ENCODE data around the gene C1orf198.

Gene C1orf198

GRCh38 chr1:230870916-230871315, 2.6 kb upstream of the C1orf198 start:
- no CpG with 5 or more reads among the region's 4 CpGs for WGBS (ENCODE audit: insufficient coverage, insufficient read length)
- Histone ChIP-seq H3K4me1 (ENCODE audit: control insufficient read depth, insufficient read depth, low read length) (no peaks in the 10 kb centered on the region), H3K9me3 (ENCODE audit: control insufficient read depth, insufficient read depth, low read length) (no peaks in the 10 kb centered on the region), H3K27me3 (ENCODE audit: control insufficient read depth, insufficient read depth, low read length) (peaks cover 3% of the 10 kb centered on the region; the same call in 1 of the 2 replicates), H3K4me3 (ENCODE audit: low read length) (no peak overlapping the region), H3K36me3 (ENCODE audit: control insufficient read depth, insufficient read depth, low read length) (no peaks in the 10 kb centered on the region), H3K27ac (ENCODE audit: low read length) (no peak overlapping the region)
- no peak for DNase-seq (ENCODE audit: low read depth, low spot score)

DNA sequence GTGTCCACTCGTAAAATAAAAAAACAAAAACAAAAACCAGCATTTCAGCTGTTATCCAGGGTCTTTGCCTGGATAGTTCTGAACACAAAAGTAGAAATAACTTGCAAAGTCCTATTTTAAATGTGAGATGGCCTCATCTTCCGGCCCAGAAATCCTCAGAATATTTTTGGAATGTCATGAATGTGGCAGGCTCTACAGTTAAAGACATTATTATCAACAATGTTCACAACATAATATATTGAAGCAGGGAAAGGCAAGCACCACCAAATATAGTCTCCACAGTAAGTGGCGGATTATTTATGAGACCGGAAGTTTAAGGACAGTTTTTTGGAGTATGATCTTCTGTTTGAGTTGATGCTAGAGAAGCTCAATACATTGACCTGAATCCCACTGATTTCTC, 1.2 kb upstream of the C1orf198 start:
- Histone ChIP-seq H3K9me3 (ENCODE audit: control insufficient read depth, insufficient read depth, low read length) (no peaks in the 10 kb centered on the region), H3K36me3 (ENCODE audit: control insufficient read depth, insufficient read depth, low read length) (no peaks in the 10 kb centered on the region), H3K4me1 (ENCODE audit: control insufficient read depth, insufficient read depth, low read length) (no peaks in the 10 kb centered on the region), H3K27ac (ENCODE audit: low read length) (no peak overlapping the region), H3K27me3 (ENCODE audit: control insufficient read depth, insufficient read depth, low read length) (peaks cover 3% of the 10 kb centered on the region; the same call in 1 of the 2 replicates), H3K4me3 (ENCODE audit: low read length) (no peak overlapping the region)
- WGBS (ENCODE audit: insufficient coverage, insufficient read length), result no CpG with 5 or more reads among the region's 4 CpGs
- DNase-seq (ENCODE audit: low read depth, low spot score), result no peak

DNA sequence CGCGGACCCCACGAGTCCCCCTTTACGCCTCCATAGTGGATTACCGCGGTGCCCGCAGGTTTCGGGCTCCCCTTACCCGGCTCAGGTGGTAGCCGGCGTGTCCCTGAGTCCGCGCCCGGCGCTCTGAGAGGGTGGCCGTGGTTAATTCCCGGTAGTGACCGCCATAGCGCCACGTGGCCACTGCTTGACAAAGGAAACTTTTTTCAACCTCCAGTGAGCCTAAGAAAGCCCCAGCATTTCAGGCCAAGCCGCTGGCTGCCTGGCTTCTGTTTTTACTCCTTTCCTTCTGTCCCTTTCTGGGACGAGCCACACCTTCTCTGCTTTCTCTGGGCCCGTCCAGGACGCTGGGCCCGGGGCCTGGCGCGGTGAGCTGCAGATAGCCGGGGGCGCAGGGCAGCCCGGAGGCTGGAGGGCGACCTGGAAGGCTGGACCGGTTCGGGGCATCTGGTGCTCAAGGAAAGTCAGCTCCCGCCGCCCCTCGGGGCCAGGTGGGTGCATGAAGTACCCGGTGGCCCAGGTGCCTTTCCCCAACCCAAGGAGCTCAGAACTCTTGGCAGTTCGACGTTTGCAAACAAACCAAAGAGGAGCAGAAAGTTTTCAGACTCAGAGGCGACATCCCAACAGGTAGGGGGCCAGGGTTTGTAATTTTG, 540 bp upstream of the C1orf198 start:
- no CpG with 5 or more reads among the region's 40 CpGs for WGBS (ENCODE audit: insufficient coverage, insufficient read length)
- H3K27ac ChIP-seq (ENCODE audit: low read length), result no peak overlapping the region

GRCh38 chr1:230867101-230867902, 1.0 kb downstream of the C1orf198 start:
- H3K9me3 ChIP-seq (ENCODE audit: control insufficient read depth, insufficient read depth, low read length), result no peaks in the 10 kb centered on the region
- no CpG with 5 or more reads among the region's 17 CpGs for WGBS (ENCODE audit: insufficient coverage, insufficient read length)
- peak overlapping the region; percentile 91; the same call in 1 of the 2 replicates for H3K4me3 ChIP-seq (ENCODE audit: low read length)
- 0 out of 2 replicates have a peak, but pooled peaks cover 1% of the 10 kb centered on the region for H3K4me1 ChIP-seq (ENCODE audit: control insufficient read depth, insufficient read depth, low read length)
- no peak overlapping the region for H3K27ac ChIP-seq (ENCODE audit: low read length)
- H3K27me3 ChIP-seq (ENCODE audit: control insufficient read depth, insufficient read depth, low read length), result peaks cover 3% of the 10 kb centered on the region; the same call in 1 of the 2 replicates
- no peaks in the 10 kb centered on the region for H3K36me3 ChIP-seq (ENCODE audit: control insufficient read depth, insufficient read depth, low read length)
- no peak for DNase-seq (ENCODE audit: low read depth, low spot score)

More for the DNA sequence above, 540 bp upstream of the C1orf198 start:
- Histone ChIP-seq H3K36me3 (ENCODE audit: control insufficient read depth, insufficient read depth, low read length) (no peaks in the 10 kb centered on the region), H3K27me3 (ENCODE audit: control insufficient read depth, insufficient read depth, low read length) (peaks cover 3% of the 10 kb centered on the region; the same call in 1 of the 2 replicates), H3K9me3 (ENCODE audit: control insufficient read depth, insufficient read depth, low read length) (no peaks in the 10 kb centered on the region), H3K4me1 (ENCODE audit: control insufficient read depth, insufficient read depth, low read length) (no peaks in the 10 kb centered on the region), H3K4me3 (ENCODE audit: low read length) (peak overlapping the region; percentile 64; the same call in 1 of the 2 replicates)
- DNase-seq (ENCODE audit: low read depth, low spot score), result no peak

GRCh38 chr1:230866171-230867070, 1.9 kb downstream of the C1orf198 start:
- Histone ChIP-seq H3K9me3 (ENCODE audit: control insufficient read depth, insufficient read depth, low read length) (no peaks in the 10 kb centered on the region), H3K4me1 (ENCODE audit: control insufficient read depth, insufficient read depth, low read length) (peaks cover 1% of the 10 kb centered on the region; the same call in 1 of the 2 replicates), H3K36me3 (ENCODE audit: control insufficient read depth, insufficient read depth, low read length) (no peaks in the 10 kb centered on the region), H3K27ac (ENCODE audit: low read length) (no peak overlapping the region), H3K4me3 (ENCODE audit: low read length) (no peak overlapping the region), H3K27me3 (ENCODE audit: control insufficient read depth, insufficient read depth, low read length) (peaks cover 3% of the 10 kb centered on the region; the same call in 1 of the 2 replicates)
- DNase-seq (ENCODE audit: low read depth, low spot score), result no peak
- WGBS (ENCODE audit: insufficient coverage, insufficient read length), result no CpG with 5 or more reads among the region's 9 CpGs

DNA sequence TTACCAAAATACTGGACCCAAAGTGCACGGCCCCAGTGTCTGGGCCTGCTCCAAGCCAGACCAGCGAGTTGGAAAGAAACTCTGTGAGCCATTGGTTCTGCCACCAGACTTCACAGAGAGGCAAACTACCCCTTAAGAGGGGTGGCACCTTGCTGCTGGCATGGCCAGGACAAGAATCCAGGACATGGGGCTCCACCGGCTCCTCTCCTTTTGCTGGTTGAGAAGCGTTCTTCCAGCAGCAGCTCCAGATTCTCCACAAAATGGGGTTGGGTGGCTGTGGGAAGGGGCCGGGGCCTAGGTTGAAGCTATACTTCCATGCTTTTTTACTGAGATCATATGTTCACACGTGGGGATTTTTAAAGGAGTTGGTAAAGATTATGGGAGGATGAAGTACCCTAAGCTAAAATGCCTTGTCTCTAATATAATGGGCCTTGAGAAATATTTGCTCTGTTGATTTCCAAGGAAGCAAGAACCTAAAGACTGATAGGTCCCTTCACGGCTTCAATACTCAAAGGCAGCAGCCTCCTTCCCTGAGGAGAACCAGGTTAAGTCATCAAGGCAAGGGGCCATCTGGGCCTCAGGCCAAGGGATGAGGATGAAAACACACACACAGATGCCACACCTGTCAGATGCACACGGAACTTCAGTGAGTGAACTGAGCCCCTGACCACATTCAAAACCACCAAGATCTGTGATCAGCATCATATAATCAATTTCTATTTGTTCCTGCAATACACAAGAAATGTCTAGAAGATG, 3.1 kb downstream of the C1orf198 start:
- no peak for DNase-seq (ENCODE audit: low read depth, low spot score)
- no CpG with 5 or more reads among the region's 8 CpGs for WGBS (ENCODE audit: insufficient coverage, insufficient read length)
- Histone ChIP-seq H3K9me3 (ENCODE audit: control insufficient read depth, insufficient read depth, low read length) (no peaks in the 10 kb centered on the region), H3K36me3 (ENCODE audit: control insufficient read depth, insufficient read depth, low read length) (no peaks in the 10 kb centered on the region), H3K27me3 (ENCODE audit: control insufficient read depth, insufficient read depth, low read length) (peaks cover 3% of the 10 kb centered on the region; the same call in 1 of the 2 replicates), H3K4me3 (ENCODE audit: low read length) (no peak overlapping the region), H3K4me1 (ENCODE audit: control insufficient read depth, insufficient read depth, low read length) (peaks cover 3% of the 10 kb centered on the region; the same call in 1 of the 2 replicates), H3K27ac (ENCODE audit: low read length) (no peak overlapping the region)

GRCh38 chr1:230864441-230864840, 3.9 kb downstream of the C1orf198 start:
- Histone ChIP-seq H3K27me3 (ENCODE audit: control insufficient read depth, insufficient read depth, low read length) (peaks cover 3% of the 10 kb centered on the region; the same call in 1 of the 2 replicates), H3K36me3 (ENCODE audit: control insufficient read depth, insufficient read depth, low read length) (no peaks in the 10 kb centered on the region), H3K27ac (ENCODE audit: low read length) (no peak overlapping the region), H3K4me1 (ENCODE audit: control insufficient read depth, insufficient read depth, low read length) (peaks cover 3% of the 10 kb centered on the region; the same call in 1 of the 2 replicates), H3K9me3 (ENCODE audit: control insufficient read depth, insufficient read depth, low read length) (no peaks in the 10 kb centered on the region), H3K4me3 (ENCODE audit: low read length) (no peak overlapping the region)
- WGBS (ENCODE audit: insufficient coverage, insufficient read length), result no CpG with 5 or more reads among the region's 9 CpGs
- DNase-seq (ENCODE audit: low read depth, low spot score), result no peak

GRCh38 chr1:230863449-230863848, 4.9 kb downstream of the C1orf198 start:
- H3K27me3 ChIP-seq (ENCODE audit: control insufficient read depth, insufficient read depth, low read length), result peaks cover 3% of the 10 kb centered on the region; the same call in 1 of the 2 replicates
- no peak overlapping the region for H3K27ac ChIP-seq (ENCODE audit: low read length)
- no CpG with 5 or more reads among the region's 6 CpGs for WGBS (ENCODE audit: insufficient coverage, insufficient read length)
- peaks cover 5% of the 10 kb centered on the region; the same call in 1 of the 2 replicates for H3K4me1 ChIP-seq (ENCODE audit: control insufficient read depth, insufficient read depth, low read length)
- no peaks in the 10 kb centered on the region for H3K9me3 ChIP-seq (ENCODE audit: control insufficient read depth, insufficient read depth, low read length)
- H3K4me3 ChIP-seq (ENCODE audit: low read length), result no peak overlapping the region
- no peaks in the 10 kb centered on the region for H3K36me3 ChIP-seq (ENCODE audit: control insufficient read depth, insufficient read depth, low read length)
- no peak for DNase-seq (ENCODE audit: low read depth, low spot score)

GRCh38 chr1:230861970-230862595, 6.2 kb downstream of the C1orf198 start:
- H3K36me3 ChIP-seq (ENCODE audit: control insufficient read depth, insufficient read depth, low read length), result no peaks in the 10 kb centered on the region
- DNase-seq (ENCODE audit: low read depth, low spot score), result no peak
- H3K27me3 ChIP-seq (ENCODE audit: control insufficient read depth, insufficient read depth, low read length), result no peaks in the 10 kb centered on the region; the same call in 1 of the 2 replicates
- WGBS (ENCODE audit: insufficient coverage, insufficient read length), result no CpG with 5 or more reads among the region's 4 CpGs
- H3K4me3 ChIP-seq (ENCODE audit: low read length), result no peak overlapping the region
- H3K4me1 ChIP-seq (ENCODE audit: control insufficient read depth, insufficient read depth, low read length), result peaks cover 7% of the 10 kb centered on the region
- H3K9me3 ChIP-seq (ENCODE audit: control insufficient read depth, insufficient read depth, low read length), result no peaks in the 10 kb centered on the region
- H3K27ac ChIP-seq (ENCODE audit: low read length), result no peak overlapping the region

All from iPS DF 6.9 (cell line).